ENCODE results near the gene ASCC2.

DNA sequence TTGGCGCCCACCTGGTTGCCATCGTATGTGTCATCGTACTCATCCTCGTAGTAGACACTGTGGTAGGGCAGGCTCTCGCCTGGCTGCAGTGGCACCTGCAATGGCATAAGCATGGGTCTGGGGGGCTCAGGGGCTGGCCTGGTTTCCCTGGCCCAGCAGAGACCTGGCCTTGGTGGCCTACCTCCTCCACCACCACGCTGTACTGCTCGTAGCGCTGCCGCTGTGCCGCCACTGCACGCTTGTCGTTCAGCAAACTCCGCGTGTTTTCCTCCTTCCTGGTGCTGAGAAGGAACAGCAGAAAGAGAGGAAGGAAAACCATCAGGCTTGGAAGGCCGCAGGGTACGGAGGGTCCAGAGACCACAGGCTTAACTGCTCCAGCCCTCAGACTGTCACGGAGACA lies 44.7 kb downstream of the ASCC2 start:
- TF ChIP-seq POLR2A (IDR thresholded peaks at IDR 0.05): no peak
- TF ChIP-seq, protein P1, sequence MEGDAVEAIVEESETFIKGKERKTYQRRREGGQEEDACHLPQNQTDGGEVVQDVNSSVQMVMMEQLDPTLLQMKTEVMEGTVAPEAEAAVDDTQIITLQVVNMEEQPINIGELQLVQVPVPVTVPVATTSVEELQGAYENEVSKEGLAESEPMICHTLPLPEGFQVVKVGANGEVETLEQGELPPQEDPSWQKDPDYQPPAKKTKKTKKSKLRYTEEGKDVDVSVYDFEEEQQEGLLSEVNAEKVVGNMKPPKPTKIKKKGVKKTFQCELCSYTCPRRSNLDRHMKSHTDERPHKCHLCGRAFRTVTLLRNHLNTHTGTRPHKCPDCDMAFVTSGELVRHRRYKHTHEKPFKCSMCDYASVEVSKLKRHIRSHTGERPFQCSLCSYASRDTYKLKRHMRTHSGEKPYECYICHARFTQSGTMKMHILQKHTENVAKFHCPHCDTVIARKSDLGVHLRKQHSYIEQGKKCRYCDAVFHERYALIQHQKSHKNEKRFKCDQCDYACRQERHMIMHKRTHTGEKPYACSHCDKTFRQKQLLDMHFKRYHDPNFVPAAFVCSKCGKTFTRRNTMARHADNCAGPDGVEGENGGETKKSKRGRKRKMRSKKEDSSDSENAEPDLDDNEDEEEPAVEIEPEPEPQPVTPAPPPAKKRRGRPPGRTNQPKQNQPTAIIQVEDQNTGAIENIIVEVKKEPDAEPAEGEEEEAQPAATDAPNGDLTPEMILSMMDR (IDR thresholded peaks at IDR 0.05 in 8 of 11, conservative IDR thresholded peaks at IDR 0.05 in 3 of 11): no peak

Data from spleen (tissue), 7 donors.